HG03520 (cell line): Measurements from ENCODE around the gene FNDC3B.
"Not testable (repeated sequence)": the region's sequence is repeated elsewhere in the genome, so short reads cannot be mapped to it uniquely, and the experiment has no call there.

ENCODE experiments used
- ATAC-seq: cut with Tn5 transposase; IDR thresholded peaks from one replicate; pipeline ENCODE4 v1.9.1; 2021; ENCODE audit warnings: mild to moderate bottlenecking, moderate library complexity; ENCODE audit not compliant: unreplicated experiment

Gene FNDC3B

DNA sequence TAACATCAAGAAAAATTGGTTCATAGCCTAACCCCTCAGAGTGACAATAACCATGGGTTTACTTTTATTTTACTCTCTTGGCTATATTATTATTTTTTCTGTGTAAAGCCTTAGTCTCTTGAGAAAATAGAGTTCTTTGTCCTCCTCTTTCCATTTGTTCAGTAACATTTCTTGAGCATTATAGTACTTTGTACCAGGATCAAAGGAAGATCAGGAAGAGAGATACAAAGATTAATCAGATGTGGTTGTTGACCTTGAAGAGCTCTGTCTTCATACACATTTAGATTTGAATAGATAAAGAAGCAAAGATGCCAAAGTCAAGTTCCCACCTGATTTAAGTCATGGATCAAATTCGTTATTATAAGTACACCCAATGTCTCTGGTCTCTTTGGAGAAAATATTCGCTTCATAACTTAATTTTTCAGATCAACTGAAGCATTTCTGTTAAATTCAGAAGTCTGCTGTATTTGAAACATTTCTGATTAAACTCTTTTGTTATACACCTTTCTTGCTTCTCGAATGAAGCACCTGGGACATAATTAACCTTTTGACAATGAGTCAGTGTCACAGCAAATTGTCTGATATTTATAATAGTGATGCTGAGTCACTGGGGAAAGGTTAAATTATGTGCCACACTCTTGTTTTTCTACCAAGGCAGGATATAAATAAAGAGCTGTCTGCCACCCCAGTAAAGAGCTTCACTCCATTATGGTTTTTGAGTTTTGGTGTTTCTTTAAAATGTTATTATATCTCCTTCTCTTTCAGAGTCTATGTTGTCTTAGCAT is 308.7 kb downstream of the FNDC3B start:
- no peak for ATAC-seq

DNA sequence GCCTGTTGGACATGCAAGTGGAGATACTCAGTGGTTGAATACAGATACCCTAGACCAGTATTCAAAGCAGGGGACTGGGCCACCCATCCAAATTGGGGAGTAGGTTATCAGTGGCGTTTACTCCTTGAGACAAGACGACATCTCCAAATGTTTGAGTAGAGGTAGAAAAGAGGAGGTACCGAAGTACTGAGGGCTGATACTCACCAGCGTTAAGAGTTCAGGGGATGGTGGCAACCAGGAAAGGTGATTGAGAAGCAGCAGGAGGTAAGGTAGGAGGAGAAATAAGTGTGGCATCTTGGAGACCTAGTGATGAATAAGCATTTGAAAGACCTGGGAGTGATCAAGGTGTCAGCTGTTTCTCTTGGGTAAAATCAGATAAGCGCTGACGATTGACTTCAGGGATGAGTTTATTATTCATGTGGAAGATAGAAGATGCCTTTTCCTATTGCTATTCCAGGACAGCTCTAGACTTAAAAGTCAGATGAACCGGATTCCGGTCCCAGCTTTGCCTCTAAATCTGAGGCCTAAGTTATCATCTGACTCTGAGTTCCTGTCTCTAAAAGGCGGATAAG is 312.6 kb downstream of the FNDC3B start:
- no peak for ATAC-seq

DNA sequence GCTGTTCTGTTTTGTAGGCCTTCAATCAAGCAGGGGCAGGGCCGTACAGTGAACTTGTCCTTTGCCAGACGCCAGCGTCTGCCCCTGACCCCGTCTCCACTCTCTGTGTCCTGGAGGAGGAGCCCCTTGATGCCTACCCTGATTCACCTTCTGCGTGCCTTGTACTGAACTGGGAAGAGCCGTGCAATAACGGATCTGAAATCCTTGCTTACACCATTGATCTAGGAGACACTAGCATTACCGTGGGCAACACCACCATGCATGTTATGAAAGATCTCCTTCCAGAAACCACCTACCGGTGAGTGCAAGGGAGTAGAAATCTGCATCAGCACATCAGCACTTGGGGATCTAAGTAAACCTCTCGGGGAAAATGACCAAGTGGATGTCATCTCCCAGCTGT is 313.4 kb downstream of the FNDC3B start:
- no peak for ATAC-seq

DNA sequence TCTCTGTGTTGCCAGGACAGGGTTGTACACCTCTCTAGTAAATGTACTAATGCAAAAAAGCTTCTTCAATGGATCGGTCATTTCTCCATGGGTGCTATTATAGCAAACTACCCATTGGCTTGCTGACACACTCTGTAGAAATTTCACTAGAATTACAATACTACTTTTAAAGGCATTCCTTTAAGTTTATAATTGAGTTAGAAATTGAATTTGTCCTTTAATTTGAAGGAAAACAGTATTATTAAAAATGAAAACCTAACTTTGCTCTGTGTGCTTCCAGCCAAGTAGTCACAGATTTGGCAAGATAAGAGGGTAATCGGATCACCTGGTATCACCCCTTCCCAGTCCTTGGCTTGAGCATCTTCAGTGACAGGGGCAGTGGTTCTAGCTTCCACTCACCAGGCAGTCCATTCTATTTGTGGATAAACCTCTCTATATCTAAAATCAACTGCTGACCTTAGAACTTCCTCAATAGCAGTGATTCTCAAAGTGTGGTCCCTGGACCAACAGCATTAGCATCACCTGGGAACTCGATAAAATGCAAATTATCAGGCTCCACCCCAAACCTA is 315.6 kb downstream of the FNDC3B start:
- ATAC-seq, result no peak

DNA sequence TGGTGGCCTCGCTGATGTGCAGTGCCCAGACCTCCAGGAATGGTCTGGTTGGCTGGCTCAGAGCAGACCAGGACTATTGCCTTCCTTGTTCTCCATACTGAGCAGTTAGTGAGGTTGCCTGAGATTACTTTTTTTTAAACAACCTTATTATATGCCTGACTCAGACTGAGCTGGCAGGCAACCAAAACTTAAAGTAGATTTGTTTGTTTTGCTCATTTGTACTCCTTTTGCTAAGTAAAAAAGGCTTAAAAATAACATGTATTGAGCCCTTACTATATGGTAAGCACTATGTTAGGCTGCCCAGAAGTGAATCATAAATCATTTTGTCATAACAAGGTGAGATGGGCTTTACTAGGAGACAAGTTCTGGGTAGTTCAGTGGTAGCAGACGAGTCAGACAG is 316.5 kb downstream of the FNDC3B start:
- no peak for ATAC-seq

- no peak for ATAC-seq
These were observed 317.0 kb downstream of the FNDC3B start for GRCh38 chr3:172356427-172356826.

DNA sequence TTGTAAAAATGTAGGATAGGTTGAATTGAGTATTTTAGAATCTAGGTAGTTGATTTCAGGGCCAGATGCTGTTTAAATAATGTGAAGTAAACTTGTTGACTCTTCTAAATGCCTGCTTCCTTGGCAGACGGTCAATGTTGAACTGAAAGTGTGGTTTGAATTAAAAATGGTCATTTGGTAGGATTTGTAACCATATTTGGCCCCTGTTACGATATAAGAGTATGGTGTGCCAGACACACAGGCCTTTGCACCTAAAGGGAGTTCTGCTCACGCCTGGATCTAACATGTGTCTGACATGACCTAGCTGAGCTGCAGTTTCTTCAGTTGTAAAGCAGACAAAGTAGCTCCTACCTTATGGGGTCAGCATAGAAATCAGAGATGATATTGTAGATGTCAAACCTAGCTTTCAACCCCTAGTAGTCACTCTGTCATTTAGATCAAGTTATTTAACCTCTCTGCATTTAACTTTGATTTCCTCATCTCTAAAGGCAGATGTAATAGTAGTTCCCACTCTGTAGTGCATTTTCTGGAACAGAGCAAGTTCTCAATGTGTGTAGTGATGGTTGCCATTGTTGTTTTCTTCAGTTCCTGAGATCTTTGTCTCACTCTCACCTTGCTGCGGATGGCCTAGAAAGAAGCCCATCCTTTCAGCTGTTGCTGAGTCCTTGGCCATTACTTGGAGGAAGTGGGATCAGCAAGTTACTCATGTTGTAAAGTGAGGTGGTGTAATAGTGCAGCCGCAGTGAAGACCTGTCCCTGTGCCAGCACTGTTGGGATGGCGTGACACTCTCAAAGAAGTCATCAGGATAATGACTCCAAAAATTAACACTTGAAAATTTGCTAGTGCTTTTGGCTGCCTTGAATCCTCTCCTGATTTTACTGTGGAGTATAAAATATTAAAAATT is 318.7 kb downstream of the FNDC3B start:
- no peak for ATAC-seq

GRCh38 chr3:172359231-172359630 is 319.9 kb downstream of the FNDC3B start:
- ATAC-seq, result no peak

- ATAC-seq, result no peak
These were observed 320.6 kb downstream of the FNDC3B start for GRCh38 chr3:172359996-172360395.

GRCh38 chr3:172362583-172362982 is 323.2 kb downstream of the FNDC3B start:
- ATAC-seq, result no peak

- ATAC-seq, result no peak
These were observed 325.1 kb downstream of the FNDC3B start for GRCh38 chr3:172364374-172365027.

GRCh38 chr3:172365028-172365567 is 325.7 kb downstream of the FNDC3B start:
- no peak for ATAC-seq

DNA sequence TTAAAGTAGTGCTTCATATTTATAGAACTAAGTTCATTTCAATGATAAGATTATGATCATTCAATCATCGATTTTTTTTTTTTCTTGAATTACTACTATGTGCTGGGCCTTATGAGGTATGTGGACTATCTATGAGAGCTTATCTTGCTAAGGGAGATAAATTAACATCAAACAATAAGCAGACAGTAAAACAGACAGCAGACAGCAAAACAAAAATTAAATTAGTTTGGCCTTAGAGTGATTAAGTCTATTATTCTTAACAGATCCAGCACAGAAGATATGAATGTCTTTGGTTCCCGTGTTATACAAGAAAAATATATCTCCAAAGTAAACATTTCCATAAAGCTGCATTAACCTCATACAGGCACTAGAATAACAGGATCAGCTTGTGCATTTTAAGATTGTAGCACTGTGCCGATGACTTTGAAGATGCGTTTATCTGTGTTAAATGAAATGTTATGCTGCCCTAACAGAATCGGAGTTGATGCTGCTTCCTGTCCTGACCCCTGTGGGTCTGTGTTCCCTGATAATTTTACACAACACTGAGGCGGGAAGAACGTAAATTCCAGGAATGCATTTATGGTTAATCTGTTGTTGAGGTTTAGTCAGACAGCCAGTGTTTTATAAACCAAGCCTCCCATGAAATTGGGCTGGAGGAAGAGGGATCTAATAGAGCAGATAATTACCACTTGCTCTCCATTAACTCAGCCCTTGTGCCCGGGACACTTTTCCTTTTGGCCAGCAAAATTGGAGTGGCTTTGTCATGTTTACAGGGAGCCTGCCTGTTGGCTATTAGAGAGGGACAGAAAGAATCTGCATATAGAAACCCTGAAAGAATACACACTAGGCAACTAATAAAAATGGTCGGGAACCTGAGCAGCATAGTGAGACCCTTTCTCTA is 328.1 kb downstream of the FNDC3B start:
- no peak for ATAC-seq

DNA sequence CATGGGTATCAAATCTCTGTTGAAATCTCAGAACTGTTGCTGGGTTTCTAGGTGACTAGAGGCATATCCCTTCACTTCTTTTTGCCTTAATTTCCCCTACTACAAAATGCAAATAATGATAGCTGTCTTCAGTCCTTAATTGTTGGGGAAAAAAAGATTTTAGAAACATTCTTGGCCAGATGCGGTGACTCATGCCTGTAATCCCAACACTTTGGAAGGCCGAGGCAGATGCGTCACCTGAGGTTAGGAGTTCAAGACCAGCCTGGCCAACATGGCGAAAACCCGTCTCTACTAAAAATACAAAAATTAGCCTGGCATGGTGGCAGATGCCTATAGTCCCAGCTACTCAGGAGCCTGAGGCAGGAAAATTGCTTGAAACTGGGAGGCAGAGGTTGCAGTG is 329.2 kb downstream of the FNDC3B start:
- not testable (repeated sequence) for ATAC-seq

- no peak for ATAC-seq
These were observed 330.3 kb downstream of the FNDC3B start for GRCh38 chr3:172369590-172370259.

- ATAC-seq, result no peak
These were observed 331.0 kb downstream of the FNDC3B start for GRCh38 chr3:172370419-172370818.

DNA sequence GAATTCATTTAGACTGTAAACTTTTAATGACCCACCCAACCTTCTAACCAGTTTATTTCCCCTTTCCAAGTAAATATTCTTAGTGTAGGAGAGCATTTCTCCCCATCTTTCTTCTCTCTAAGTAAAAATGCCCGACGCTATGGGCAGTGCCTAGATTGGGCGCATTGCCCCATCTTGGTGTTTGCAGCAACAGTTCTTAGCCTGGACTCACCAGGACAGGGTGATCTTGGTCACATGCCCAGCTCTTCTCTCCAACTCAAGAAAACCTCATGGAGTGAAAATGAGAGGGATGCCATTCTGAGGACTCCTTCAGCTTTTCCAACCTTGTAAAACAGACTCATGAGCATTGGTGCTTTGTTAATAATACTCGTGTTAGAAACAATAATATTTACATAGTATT is 332.2 kb downstream of the FNDC3B start:
- no peak for ATAC-seq

DNA sequence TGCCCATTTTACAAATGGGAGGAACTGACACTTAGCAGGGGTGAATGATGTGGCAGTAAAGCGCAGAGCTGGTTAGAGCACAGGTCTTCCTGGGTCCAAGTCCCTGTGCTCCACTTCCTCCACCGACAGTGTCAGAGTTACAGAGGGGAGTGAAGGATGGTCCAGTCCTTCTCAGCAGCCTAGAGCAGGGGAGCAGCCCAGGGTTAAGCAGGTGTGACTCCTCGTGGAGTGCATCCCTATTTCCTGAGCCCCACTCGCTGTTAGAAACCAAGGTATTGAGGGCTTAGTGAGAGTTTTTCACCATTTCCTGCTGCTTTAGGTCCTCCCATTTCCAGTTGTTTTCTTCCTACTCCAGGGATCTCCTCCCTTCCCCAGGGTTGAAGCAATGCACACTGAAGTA is 333.5 kb downstream of the FNDC3B start:
- ATAC-seq, result no peak

DNA sequence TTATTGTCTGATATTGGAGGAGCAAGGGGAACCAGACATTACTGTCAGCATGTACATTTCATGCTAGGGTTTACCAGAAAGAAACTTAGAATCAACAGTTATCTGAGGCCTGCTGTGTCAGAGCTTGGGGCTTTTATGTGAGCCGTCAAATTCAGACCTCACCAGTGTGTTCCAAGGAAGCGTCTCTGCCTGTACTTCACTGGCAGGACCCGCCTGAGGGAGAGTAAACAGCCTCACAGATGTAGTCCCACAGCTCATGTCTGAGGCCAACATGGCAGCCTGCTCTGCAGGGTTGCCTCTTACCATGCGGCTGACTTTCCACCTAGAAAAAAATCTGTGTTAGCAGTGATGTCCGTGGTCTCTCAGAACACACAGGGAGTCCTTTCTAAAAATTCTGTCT is 334.5 kb downstream of the FNDC3B start:
- ATAC-seq, result no peak
